T47D (cell line): Measurements from ENCODE around the gene EDEM3.
A peak's percentile ranks its signal among the peaks of the same experiment; 100 is the strongest.

Experiments used
- DNase-seq, 2 experiments: peaks; one replicate each; pipeline versions ENCODE4 v3.0.0 to v3.0.0-alpha.2; 2011 to 2012; ENCODE audit warnings: low read depth in 1 of 2, low spot score in 1 of 2
- JUND ChIP-seq: IDR thresholded peaks from 2 replicates; pipeline ENCODE4 v1.6.1; 2012; ENCODE audit warnings: low read depth
- in situ Hi-C: cut with HindIII; loops from 2 replicates; pipeline ENCODE4 v1.10.0; 2016; ENCODE audit warnings: low sequenced_read_pairs, low pct_unique_long_range_greater_than_20kb

EDEM3 gene

GRCh38 chr1:184745929-184746638, 8.6 kb downstream of the EDEM3 start:
- in situ Hi-C loops, result no loop called here
- DNase-seq, result peak in 1 of 2 experiments; percentile 44
- no peak for TF ChIP-seq JUND

DNA sequence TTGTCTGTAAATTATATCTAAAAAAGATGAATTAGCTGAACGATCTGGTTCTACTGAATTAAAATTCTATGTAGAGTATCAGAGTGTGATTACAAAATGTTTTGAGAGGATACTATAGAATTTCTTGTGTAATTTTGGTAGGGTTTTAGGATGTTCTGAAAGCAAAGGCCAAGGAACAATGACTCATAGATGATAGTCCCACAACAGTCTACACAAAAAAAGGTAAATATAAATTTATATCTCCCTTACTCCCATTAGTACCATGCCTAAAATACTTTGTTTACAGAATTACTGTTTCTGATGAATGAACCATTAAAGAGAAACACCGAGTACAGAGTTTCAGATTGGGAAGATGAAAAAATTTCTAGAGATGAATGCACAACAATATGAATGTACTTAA, 9.5 kb downstream of the EDEM3 start:
- TF ChIP-seq JUND, result no peak
- in situ Hi-C loops, result no loop called here
- DNase-seq, result no peak

GRCh38 chr1:184743062-184743756, 11.4 kb downstream of the EDEM3 start:
- TF ChIP-seq JUND, result no peak

DNA sequence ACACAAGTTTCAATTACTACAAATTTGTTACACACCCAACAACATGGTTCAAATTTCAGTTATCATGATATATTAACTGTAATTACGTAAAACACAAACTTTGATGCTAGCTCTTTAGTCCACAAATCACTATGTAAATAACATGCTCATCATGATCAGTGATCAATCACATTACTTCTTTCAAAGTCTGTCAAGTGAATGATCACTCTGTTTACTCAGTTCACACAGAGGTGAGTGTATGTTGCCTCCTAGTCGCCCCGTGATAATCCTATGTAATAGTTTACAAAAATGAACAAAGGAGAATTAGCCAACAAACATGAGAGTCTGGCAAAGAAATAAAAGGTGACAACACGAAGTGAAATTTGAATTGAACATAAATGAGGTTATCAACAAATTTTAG, 14.3 kb downstream of the EDEM3 start:
- DNase-seq, result no peak
- no peak for TF ChIP-seq JUND
- in situ Hi-C loops, result no loop called here

More at GRCh38 chr1:184743062-184743756, 11.4 kb downstream of the EDEM3 start:
- no peak for DNase-seq
- in situ Hi-C loops, result no loop called here

DNA sequence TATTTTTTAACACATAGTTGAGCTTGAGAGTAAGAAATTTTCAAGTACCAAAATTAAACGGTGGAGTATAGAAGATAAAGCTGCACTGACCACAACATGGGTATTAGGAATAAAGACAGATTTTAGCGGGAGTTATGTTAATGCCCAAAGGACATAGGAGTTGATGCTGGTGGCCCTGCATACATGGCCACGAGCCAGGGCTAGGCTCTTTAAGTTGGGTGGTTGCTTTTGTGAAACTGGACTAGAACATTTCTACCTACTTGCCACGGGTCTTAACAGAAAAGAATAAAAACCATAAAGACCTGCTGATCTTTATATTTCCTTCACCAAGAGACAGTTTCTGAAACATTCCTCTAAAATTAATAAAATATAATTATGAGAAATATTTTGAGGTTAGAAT, 14.9 kb downstream of the EDEM3 start:
- in situ Hi-C loops, result no loop called here
- no peak for DNase-seq
- TF ChIP-seq JUND, result no peak

DNA sequence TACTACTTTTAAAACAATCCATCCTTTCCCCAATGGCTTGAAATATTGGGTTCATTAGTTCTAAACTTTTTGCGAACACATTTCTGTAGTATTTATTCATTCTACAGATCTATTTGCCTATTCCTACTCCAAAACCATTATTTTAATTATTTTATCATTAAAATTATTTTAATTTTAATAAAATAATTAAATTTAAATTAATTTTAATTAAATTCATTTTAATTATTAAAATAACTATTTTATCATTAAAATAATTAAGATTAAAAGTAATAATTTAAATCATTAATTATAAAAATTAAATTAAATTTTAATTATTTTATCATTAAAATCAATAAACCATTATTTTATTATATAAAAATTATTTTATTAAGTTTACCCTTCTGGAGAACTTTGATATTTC, 15.6 kb downstream of the EDEM3 start:
- in situ Hi-C loops, result no loop called here
- no peak for DNase-seq
- TF ChIP-seq JUND, result no peak

GRCh38 chr1:184734980-184735379, 19.7 kb downstream of the EDEM3 start:
- in situ Hi-C loops, result no loop called here
- no peak for DNase-seq
- TF ChIP-seq JUND, result no peak

DNA sequence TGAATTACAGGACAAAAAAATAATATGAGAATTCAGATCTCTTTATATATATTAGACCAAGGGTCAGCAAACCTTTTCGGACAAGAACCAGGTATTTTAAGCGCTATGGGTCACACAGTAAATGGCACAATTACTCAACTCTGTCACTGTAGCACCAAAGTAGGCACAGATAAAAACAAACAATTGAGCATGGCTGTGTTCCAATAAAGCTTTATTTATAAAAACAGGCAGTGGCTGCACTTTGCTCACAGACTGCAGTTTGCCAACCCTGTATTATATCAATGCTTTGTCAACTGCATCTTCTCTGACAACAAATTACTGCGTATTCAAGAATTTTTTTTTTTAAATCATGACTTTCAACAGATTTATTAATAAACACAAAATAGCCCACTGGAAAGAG, 29.8 kb downstream of the EDEM3 start:
- in situ Hi-C loops, result no loop called here
- DNase-seq, result no peak
- TF ChIP-seq JUND, result no peak

- in situ Hi-C loops, result no loop called here
- TF ChIP-seq JUND, result no peak
- no peak for DNase-seq
These were observed 38.5 kb downstream of the EDEM3 start for GRCh38 chr1:184716158-184716557.

DNA sequence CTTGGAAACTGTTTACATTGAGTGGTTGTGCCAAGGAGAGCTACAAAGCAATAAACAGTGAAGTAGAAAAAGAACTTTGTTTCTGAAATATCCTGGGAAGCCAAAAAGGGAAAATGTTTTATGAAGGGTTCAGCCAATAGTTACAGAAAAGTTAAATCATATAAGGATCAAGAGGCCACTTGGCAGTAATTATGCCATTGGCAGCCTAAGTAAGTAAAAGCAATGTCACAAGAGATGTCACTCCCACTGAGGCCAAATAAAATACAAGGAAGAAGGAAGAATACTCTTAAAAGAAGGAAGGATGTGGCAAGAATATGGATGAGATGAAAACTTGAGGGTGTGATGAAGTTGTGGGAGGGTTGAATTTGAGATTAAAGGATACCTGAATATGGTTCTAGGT, 45.2 kb downstream of the EDEM3 start:
- in situ Hi-C loops, result no loop called here
- DNase-seq, result no peak
- no peak for TF ChIP-seq JUND

- no peak for TF ChIP-seq JUND
- in situ Hi-C loops, result no loop called here
- no peak for DNase-seq
These were observed 46.5 kb downstream of the EDEM3 start for GRCh38 chr1:184708084-184708676.

DNA sequence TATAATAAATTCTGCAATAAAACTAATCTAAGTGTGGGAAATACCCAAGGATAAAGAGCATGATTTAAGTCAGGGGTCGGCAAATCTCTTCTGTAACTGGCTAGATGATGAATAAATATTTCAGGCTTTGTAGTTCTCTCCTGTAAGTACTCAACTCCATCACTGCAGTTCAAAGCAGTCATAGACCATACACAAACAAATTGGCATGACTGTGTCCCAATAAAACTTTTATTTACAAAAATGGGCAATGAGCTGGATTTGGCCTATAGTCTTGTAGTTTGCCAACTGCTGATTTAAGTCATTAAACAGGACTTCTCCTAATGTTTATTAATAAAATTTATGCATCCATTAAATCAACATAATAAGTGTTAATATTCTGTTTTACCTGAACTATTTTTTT, 49.4 kb downstream of the EDEM3 start:
- no peak for TF ChIP-seq JUND
- in situ Hi-C loops, result no loop called here
- DNase-seq, result no peak

DNA sequence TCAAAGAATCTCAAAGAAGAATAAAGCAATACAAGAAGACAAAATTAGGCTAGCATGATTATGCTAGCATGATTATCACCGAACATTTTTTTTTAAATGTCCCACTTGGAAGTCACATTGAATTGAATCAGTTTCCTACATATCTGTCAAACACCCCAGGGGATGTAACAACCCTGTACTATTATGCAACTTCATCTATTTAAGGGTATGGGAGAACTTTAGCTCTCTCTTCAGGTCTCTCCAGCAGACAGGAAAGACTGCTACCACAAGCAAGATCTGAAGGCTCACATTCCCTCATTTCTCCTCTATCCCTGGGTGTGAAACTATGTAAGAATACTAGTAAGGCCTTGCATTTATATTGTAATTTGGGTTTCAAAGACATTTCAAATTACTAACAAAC, 52.8 kb downstream of the EDEM3 start:
- in situ Hi-C loops, result no loop called here
- no peak for TF ChIP-seq JUND
- no peak for DNase-seq
